ENCODE data around the gene SIDT2. TPM values are rescaled to one million over a fixed set of nuclear protein-coding genes. Genes with fewer than 3 reads are reported as not detected.

Gene SIDT2
- total and polyA plus RNA-seq, 5 donors, result 28.6 to 57.4 (median 39.1) TPM

DNA sequence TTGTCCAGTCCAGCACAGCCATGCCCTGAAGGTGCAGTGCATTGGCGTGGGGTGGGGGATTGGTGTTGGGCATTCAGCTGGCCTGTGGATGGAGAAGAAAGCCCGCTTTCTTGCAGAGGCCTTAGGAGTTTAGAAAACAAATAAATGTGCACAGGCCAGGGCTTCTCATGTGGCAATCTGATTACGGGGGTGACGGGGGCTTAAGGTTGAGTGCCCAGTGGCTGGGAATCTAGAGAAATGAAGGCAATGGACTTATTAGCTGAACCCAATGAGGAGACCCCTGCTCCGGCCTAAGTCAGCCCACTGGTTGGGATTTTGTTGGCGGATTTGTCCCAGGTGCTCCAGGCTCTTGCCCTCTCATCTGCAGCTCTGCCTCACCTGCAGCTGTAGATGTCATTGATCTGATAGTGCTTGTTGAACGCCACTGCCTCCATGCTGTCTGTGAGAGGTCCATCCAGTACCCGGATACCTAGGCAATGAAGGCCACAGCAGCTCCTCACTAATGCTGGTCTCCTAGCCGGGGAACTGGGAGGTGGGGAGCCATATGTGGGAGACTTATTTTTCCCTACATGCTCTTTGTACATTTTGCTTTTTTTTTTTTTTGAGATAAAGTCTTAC is 47.1 kb downstream of the SIDT2 start:
- DNase-seq, result peak in 1 of 3 donors; percentile 14
- Histone ChIP-seq H3K27ac (ENCODE audit: low read length) (no peak overlapping the region), H3K4me1 (ENCODE audit: control insufficient read depth, insufficient read depth, low read length) (peaks cover 10% of the 10 kb centered on the region), H3K27me3 (ENCODE audit: control insufficient read depth, insufficient read depth) (no peaks in the 10 kb centered on the region), H3K4me3 (ENCODE audit: low read length) (no peak overlapping the region), H3K9me3 (ENCODE audit: control insufficient read depth, low read length) (no peaks in the 10 kb centered on the region)
- intact Hi-C loops (cut with DNase I), result loop anchor here (5.0 to 10.0 kb wide), 5 partner anchors 43 to 431 kb away; partner anchors contain the start of gene APOA5 (in 3 of the 4)
- 95% methylated on average over 9 of the region's 9 CpGs for WGBS
- no peak for ATAC-seq

DNA sequence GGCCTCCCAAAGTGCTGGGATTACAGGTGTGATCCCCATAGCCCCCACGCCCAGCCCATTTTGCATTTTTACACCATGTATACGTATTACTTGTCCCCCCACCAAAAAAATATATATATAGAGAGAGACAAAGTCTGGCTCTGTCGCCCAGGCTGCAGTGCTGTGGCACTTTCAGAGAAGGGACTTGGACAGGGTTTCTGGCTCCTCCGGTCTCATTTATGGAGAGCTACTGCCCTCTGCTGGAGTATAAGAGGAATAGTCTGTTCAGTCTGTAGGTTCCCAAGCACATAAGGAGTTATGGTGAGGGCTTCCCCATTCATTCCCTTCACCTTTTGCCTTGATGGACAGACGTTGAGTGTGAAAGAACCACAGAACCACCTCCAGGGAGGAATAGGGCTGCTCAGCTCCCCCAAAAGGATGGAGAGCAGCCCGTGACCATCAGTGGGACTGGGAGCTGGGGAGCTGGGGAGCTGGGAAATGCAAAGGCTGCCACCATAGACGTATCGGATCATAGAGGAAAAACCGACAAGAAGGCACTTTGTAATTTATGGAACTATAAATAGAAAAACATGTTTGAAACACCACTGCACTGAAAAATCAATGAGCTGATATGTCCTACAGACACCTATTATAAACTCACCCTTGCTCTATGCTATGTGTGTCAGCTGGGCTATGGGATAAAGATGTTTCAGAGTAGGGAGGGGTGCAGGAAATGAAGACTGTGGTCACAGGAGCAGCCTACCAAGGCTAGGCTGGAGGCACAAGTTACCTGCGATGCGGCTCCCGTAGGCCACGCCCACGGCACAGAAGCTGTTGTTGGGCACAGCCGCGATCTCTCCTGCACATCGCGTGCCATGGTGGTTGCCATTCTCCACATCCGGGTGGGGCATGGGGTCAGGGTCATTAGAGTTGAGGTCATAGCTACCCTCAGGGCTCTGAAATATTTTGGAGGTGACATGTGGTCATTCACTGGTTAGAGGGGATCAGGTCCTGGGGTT is 48.1 kb downstream of the SIDT2 start:
- DNase-seq (peak; percentile 56 to 75 (median 66)), ATAC-seq (peak; percentile 60 to 67)
- Histone ChIP-seq H3K4me1 (ENCODE audit: control insufficient read depth, insufficient read depth, low read length) (peaks cover under 1% of the 10 kb centered on the region), H3K9me3 (ENCODE audit: control insufficient read depth, low read length) (no peaks in the 10 kb centered on the region), H3K4me3 (ENCODE audit: low read length) (no peak overlapping the region), H3K27me3 (ENCODE audit: control insufficient read depth, insufficient read depth) (no peaks in the 10 kb centered on the region), H3K27ac (ENCODE audit: low read length) (no peak overlapping the region)
- 59% methylated on average over 19 of the region's 19 CpGs for WGBS
- intact Hi-C loops (cut with DNase I), result loop anchor here (5.0 to 10.0 kb wide), 5 partner anchors 44 to 432 kb away; partner anchors contain the start of gene APOA5 (in 3 of the 4)

DNA sequence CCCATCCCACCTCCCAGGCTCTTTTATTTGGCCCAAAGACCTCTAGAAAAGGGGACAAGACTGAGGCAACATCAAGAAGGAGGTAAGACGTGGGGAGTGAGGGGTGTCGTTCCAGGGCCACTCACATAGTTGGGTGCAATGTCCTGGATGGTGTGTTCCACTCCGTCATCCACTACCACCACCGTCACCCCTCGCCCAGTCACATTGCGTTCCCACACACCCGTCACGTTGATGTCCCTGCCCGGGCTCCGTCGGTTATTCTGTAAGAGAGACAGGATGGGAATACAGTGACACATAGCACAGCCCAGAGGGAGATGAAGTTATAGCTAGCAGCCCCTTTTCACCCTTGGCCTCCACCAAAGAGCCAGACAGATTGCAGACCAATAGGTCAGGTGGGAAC is 49.5 kb downstream of the SIDT2 start:
- Histone ChIP-seq H3K27ac (ENCODE audit: low read length) (no peak overlapping the region), H3K9me3 (ENCODE audit: control insufficient read depth, low read length) (no peaks in the 10 kb centered on the region), H3K4me3 (ENCODE audit: low read length) (no peak overlapping the region), H3K27me3 (ENCODE audit: control insufficient read depth, insufficient read depth) (no peaks in the 10 kb centered on the region), H3K4me1 (ENCODE audit: control insufficient read depth, insufficient read depth, low read length) (peaks cover under 1% of the 10 kb centered on the region)
- WGBS, result 90% methylated on average over 11 of the region's 11 CpGs
- intact Hi-C loops (cut with DNase I), result loop anchor here (5.0 to 10.0 kb wide), 5 partner anchors 46 to 433 kb away; partner anchors contain the start of gene APOA5 (in 3 of the 4)
- DNase-seq, result peak in 1 of 3 donors; percentile 36
- no peak for ATAC-seq

DNA sequence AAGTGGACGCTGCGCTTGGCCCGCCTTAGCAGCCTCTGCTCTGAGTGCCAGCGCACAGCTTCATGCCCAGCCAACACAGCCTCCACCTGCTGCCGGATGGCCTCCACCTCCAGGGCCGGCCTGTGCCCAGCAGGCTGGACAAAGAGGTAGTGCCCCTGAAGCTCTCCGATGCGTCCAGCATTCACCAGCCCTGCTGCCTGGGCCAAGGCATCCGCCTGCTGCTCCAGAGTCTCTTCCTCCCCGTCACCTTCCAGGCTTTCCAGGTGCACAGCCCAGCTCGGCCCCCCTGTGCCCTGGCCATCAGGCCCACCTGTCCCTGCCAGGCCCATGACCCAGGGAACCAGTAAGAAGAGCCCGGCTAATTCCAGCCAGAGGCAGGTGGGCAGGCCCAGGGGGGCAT is 50.9 kb downstream of the SIDT2 start:
- no peaks in the 10 kb centered on the region for H3K27me3 ChIP-seq (ENCODE audit: control insufficient read depth, insufficient read depth)
- ATAC-seq (no peak), DNase-seq (no peak)
- intact Hi-C loops (cut with DNase I), result loop anchor here (5.0 to 10.0 kb wide), 5 partner anchors 47 to 435 kb away; partner anchors contain the start of gene APOA5 (in 3 of the 4)
- H3K4me3 ChIP-seq (ENCODE audit: low read length), result no peak overlapping the region
- no peak overlapping the region for H3K27ac ChIP-seq (ENCODE audit: low read length)
- H3K9me3 ChIP-seq (ENCODE audit: control insufficient read depth, low read length), result no peaks in the 10 kb centered on the region
- WGBS, result 92% methylated on average over 12 of the region's 12 CpGs
- peaks cover 5% of the 10 kb centered on the region for H3K4me1 ChIP-seq (ENCODE audit: control insufficient read depth, insufficient read depth, low read length)

DNA sequence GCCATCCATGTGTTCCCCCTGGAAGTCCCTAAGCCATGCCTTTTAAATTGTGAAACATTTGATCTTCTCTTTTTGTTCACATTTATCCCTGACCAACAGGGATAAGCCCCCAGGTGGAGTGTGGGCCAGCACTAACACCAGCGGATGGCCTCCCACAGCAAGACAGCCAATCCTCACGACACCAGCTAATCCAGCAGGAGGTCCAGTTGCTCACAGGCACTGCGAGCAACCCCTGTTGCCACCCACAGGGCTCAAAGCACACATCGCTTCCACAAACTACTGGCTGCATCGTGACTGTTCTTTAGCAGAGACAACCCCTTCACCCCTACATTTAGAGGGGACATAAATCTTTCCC is 51.4 kb downstream of the SIDT2 start:
- H3K4me3 ChIP-seq (ENCODE audit: low read length), result no peak overlapping the region
- H3K27ac ChIP-seq (ENCODE audit: low read length), result no peak overlapping the region
- ATAC-seq, result no peak
- H3K9me3 ChIP-seq (ENCODE audit: control insufficient read depth, low read length), result no peaks in the 10 kb centered on the region
- intact Hi-C loops (cut with DNase I), result loop anchor here (5.0 to 10.0 kb wide), 5 partner anchors 48 to 435 kb away; partner anchors contain the start of gene APOA5 (in 3 of the 4)
- DNase-seq, result no peak
- H3K27me3 ChIP-seq (ENCODE audit: control insufficient read depth, insufficient read depth), result no peaks in the 10 kb centered on the region
- peaks cover 5% of the 10 kb centered on the region for H3K4me1 ChIP-seq (ENCODE audit: control insufficient read depth, insufficient read depth, low read length)
- 84% methylated on average over 5 of the region's 5 CpGs for WGBS

DNA sequence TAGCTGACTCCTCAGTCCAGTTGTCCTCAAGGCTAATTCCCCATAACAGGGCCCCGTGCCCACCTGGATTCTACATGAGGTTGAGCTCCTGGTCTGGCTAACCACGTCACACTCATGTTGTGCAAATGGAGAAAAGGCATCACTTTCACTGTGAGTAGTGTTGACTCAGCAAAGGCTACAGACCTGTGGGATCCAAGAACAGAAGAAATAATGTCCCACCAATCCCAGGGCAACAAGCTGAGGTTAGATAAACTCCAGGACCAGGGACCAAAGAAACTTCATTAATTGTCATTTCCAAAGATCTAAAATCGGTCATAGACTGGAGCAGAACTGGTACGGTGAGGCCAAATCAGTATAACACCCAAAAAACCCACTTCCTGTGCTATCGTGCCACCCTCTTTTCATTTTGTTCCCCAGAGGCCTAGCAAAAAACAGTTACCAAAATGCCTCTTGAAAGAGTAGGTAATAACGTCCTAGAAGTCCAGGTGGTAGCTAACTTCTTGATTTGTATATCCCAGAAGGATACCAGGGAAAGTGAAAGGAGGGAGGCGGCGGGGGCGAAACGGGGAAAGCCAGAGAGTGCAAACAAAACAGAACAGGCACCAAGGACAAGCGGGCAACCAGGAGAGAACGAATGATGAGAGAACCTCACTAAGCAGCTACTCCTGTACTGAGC is 51.9 kb downstream of the SIDT2 start:
- Histone ChIP-seq H3K9me3 (ENCODE audit: control insufficient read depth, low read length) (no peaks in the 10 kb centered on the region), H3K27ac (ENCODE audit: low read length) (no peak overlapping the region), H3K4me3 (ENCODE audit: low read length) (no peak overlapping the region), H3K27me3 (ENCODE audit: control insufficient read depth, insufficient read depth) (no peaks in the 10 kb centered on the region), H3K4me1 (ENCODE audit: control insufficient read depth, insufficient read depth, low read length) (peaks cover 5% of the 10 kb centered on the region)
- DNase-seq (no peak), ATAC-seq (no peak)
- intact Hi-C loops (cut with DNase I), result no loop called here
- WGBS, result 76% methylated on average over 12 of the region's 12 CpGs

DNA sequence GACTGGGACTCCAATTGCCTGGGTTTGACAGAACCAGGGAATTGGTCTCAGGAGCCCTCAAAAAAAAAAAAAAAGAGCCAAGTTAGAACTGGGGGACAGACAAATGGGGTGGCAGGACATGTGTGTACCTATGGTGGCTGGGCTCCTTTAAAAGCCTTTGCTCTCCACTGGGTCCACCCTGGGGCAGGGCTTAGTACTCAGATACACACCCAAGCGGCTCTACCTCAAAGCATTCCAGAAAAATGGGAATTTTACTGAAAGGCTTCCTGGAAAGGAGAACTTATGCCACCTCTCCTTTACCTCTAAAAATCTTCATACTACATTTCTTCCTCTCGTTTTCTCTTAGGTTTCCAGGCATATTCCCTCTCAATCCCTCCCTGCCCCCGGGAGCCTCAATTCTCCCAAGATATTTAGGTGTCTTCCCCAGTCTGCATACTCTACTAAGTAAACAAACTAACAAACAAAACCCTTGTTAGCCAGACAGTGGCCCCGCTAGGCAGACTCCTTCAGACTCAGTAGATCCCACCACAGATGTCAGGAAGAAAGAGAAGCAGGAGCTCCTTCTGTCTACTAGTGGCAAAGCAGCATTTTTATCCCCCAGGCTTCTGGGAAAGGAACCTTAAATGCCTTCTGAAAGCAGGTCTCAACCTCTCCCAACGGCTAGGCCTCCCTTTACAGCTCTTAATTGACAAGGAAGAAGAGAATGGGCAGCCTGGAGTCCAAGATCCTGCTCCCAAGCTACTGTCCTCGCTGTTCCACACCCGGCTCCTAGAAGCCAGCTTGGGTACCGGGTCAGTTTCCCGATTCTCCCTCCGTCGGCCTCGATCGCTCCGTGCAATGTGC is 52.7 kb downstream of the SIDT2 start:
- 10% methylated on average over 14 of the region's 14 CpGs for WGBS
- Histone ChIP-seq H3K4me3 (ENCODE audit: low read length) (peak overlapping the region; percentile 100), H3K27me3 (ENCODE audit: control insufficient read depth, insufficient read depth) (no peaks in the 10 kb centered on the region), H3K27ac (ENCODE audit: low read length) (peak overlapping the region; percentile 98), H3K9me3 (ENCODE audit: control insufficient read depth, low read length) (no peaks in the 10 kb centered on the region), H3K4me1 (ENCODE audit: control insufficient read depth, insufficient read depth, low read length) (peaks cover 5% of the 10 kb centered on the region)
- intact Hi-C loops (cut with DNase I), result no loop called here
- DNase-seq (no peak), ATAC-seq (no peak)

DNA sequence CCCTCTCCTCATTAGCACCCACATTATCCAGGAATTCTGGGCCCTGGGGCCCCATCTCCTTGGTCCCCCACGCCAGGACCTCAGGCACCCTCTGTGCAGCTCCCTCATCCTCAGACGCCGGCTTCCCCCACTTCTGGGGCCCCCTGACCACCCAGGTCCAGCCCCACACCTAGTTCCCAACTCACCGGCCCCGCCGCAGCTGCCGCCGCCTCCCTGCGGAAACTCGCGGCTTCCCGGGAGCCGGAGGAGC is 53.2 kb downstream of the SIDT2 start, which contains the start of gene PCSK7:
Gene PCSK7 (minus strand): TSS at position 232 of the 250 bp plus-strand sequence. CDS start 2,229 bp downstream, outside the sequence.
- Histone ChIP-seq H3K27ac (ENCODE audit: low read length) (peak within 1 kb of the TSS; percentile 98), H3K27me3 (ENCODE audit: control insufficient read depth, insufficient read depth) (no peaks in the 10 kb centered on the region), H3K4me1 (ENCODE audit: control insufficient read depth, insufficient read depth, low read length) (peaks cover 5% of the 10 kb centered on the region), H3K9me3 (ENCODE audit: control insufficient read depth, low read length) (no peaks in the 10 kb centered on the region), H3K4me3 (ENCODE audit: low read length) (peak within 1 kb of the TSS; percentile 100)
- peak in 1 of 3 donors; percentile 93 for DNase-seq
- ATAC-seq, result no peak
- 0% methylated on average over 13 of the region's 13 CpGs for WGBS
- intact Hi-C loops (cut with DNase I), result no loop called here

DNA sequence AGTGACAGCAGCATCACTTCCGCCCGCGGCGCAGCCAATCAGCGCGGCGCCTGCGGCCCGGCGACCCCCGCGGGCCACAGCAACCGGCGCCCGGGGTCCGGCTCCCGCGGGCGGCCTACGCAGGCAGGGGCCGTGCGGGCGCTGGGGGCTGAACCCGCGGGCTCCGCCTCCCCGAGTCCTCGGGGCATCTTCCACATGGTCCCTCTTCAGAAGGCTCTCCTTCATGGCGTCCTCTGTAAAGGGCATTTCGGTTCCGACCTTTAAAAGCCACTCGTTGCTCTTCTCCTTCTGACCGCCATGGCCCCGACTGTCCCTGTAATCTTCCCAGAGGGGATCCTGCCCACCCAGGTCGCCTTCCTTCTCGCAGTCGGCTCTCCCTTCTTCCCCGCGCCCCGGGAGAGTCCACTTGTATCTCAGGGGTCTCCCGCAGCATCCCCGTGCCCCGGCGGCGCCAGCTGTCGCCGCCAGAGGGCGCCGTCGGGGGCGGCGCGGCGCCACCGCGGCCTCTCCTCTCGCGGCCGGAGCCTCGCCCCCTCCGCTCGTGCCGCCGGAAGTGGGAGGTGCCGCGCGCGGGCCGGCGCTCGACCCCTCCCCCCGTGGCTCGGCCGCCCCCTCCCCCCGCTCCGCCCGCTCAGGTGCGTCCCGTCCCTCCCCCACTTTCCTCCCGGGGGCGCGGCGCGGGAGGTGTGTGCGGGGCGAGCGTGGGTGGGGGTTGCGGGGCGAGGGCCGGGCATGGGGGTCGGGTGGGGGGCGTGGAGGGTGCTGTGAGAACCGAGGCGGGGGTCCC is 53.7 kb downstream of the SIDT2 start, which contains the start of gene RNF214:
Gene RNF214 (plus strand): TSS at position 580 of the 787 bp plus-strand sequence. CDS start 1,602 bp downstream, outside the sequence.
- Histone ChIP-seq H3K9me3 (ENCODE audit: control insufficient read depth, low read length) (no peaks in the 10 kb centered on the region), H3K4me1 (ENCODE audit: control insufficient read depth, insufficient read depth, low read length) (peaks cover 5% of the 10 kb centered on the region), H3K27me3 (ENCODE audit: control insufficient read depth, insufficient read depth) (no peaks in the 10 kb centered on the region), H3K27ac (ENCODE audit: low read length) (peak within 1 kb of the TSS; percentile 98), H3K4me3 (ENCODE audit: low read length) (peak within 1 kb of the TSS; percentile 100)
- intact Hi-C loops (cut with DNase I), result no loop called here
- peak; percentile 85 to 88 for ATAC-seq
- peak; percentile 84 to 94 (median 92) for DNase-seq
- under 1% methylated on average over 94 of the region's 94 CpGs for WGBS
